Stimulated activated CD8-positive, alpha-beta memory T cell treated with anti-CD3 and anti-CD28 coated beads, Interleukin-7, amount 100 ng/mL, for 48 hours (primary cell): ENCODE results near the gene E2F4.

Experiments
- DNase-seq, 2 donors: peaks; one replicate each; pipeline ENCODE4 v3.0.0-alpha.2; 2020; ENCODE audit warnings: low read depth in 1 of 2; ENCODE audit errors: extremely low read depth in 1 of 2

Gene E2F4

DNA sequence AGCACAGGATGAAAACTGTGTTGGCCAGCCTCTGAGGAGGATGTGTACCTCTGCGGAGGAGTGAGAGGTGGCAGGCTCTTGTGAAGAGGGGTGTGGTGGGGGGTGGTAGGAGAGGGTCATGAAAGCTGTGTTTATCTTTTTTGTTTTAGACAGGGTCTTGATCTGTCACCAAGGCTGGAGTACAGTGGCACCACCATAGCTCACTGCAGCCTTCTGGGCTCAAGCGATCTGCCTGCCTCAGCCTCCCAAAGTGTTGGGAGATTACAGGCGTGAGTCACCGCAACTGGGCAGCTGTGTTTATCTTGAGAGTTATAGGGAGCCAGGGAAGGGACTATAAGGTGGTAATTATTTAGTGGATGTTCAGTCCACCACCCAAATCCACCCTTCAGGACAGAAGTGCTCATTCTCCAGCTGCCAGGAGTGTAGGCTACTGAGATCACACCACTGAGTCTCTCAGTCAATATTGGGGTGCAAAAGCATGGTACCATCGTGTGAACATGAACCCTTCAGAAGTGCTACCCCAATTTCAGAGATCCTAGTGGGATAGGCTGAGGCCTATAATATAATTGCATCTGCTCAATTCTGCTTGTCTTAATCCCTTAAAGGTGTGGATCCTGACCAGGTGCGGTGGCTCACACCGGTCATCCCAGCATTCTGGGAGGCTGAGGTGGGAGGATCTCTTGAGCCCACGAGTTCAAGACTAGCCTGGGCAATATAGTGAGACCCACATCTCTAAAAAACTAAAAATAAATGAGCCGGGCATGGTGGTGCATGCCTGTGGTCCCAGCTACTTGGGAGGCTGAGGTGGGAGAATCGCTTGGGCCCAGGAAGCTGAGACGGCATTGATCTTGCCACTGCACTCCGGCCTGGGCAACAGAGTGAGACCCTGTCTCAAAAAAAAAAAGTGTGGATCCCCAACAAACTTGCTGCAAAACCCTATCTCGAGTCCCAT is 1.2 kb upstream of the E2F4 start:
- no peak for DNase-seq

DNA sequence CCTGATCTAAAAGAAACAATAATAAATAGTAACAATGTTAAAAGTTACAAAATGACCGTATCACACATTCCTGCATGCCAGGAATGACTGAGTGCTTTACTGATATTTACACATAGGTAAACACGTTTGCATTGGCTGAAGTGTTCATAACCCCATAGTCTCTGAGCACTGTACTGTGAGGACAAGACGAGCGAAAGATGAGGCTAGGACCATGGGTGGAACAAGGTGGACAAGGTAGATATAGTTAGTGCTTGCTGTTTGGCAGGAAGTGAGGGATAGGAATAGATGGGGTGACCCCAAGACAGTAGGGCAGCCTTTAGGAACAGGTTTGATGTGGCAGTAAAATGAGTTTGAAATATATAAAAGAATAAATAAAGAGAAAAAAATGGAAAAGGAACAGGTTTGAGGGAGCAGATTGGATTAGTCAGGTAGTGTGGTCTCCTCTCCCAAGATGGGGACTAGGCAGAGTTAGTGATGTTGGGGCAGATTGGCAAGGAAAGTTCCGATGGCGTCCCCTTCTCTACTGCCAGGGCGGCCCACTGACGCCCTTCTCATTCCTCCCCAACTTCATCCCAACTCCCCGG is 452 bp upstream of the E2F4 start:
- DNase-seq, result no peak

DNA sequence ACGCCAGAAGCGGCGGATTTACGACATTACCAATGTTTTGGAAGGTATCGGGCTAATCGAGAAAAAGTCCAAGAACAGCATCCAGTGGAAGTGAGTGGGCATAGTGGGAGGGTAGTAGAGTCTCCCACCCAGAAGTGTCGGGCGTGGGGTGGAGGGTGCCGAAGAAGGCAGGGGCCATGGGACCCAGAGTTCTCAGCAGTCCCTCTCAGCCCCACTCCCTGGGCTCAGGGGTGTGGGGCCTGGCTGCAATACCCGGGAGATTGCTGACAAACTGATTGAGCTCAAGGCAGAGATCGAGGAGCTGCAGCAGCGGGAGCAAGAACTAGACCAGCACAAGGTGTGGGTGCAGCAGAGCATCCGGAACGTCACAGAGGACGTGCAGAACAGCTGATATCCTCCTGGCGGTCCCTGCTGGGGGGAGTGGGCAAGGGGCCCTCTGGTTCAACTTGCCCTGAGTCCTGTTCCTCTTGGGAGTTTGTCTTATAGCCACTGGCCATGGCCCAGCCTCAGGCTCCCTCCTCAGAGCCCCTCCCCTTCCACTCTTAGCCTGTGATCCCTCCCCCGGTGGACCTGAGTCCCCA is 916 bp downstream of the E2F4 start:
- no peak for DNase-seq

DNA sequence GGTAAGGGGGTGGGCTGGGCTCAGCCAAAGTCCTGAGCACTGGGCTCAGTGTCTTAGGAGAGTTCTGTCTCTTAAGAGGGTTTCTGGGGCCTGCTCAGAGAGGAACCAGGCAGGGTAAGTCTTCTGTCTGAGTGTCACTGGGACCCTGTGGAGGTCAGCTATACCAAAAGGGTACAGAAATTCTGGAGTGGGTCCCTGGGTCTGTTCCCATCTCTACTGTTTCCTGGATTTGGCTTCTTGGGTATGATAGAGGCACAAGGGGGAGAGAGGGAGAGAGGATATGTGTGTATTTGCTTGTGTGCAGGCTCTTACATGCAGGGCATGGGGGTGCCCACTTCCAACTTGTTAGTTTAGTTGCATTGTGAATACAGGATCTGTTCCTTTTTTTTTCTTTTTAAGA is 1.6 kb downstream of the E2F4 start:
- DNase-seq, result no peak

DNA sequence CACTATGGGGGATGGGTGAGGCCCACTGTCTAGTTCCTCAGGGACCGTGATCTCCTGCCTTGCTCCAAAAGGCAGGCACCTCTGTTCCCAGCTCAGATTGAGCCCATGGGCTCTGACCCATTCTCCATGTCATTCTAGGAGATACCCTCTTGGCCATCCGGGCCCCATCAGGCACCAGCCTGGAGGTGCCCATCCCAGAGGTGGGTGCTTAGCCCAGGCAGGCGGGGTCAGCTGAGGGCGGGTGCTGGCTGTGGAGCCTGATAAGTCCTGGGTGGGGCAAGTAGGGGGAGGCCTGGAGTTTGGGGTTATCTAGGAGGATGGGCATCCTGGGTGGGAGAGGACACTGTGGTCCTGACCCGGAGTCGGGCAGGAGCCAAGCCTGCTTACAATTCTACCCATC is 2.3 kb downstream of the E2F4 start:
- no peak for DNase-seq

DNA sequence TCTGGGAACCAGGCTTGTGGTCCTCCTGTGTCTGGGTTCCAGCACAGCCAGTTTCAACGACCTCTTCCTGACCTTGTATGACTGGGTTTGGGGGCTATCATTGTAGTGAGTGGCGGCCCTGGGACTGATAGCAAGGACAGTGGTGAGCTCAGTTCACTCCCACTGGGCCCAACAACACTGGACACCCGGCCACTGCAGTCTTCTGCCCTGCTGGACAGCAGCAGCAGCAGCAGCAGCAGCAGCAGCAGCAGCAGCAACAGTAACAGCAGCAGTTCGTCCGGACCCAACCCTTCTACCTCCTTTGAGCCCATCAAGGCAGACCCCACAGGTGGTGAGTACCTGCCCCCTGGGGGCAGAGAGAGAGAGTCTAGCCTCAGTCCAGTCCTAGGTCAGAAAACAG is 3.7 kb downstream of the E2F4 start:
- DNase-seq, result no peak

DNA sequence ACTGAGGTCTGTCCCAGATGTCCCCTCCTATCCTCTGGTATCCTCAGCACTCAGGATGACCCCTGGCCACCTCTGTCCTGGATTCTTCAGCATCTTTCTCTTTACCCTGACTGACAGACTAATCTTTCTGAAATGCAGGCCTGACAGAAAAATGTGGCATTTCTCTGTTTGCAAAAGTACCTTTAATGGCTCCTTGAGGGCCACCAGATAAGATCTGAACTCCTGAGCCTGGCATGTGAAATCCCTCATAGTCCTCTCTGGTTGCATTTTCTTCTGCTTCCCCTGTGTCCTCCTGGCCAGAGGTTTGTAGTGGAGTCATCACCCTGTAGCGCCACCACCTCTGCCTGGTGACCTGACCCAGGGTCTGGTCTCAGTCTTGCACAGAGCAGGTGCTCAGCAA is 4.9 kb downstream of the E2F4 start:
- DNase-seq, result no peak

DNA sequence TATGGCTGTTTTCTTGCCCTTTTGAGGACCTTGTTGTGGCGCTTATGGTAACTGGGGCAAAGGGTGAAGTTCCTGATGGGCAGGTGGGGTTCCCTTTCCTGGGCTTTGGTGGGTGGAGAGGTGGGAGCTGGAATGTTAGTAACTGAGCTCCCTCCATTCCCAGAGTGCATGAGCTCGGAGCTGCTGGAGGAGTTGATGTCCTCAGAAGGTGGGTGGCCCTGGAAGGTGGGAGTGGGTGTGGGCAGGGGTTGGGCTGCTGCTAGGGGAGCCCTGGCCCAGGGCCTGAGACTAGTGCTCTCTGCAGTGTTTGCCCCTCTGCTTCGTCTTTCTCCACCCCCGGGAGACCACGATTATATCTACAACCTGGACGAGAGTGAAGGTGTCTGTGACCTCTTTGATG is 5.7 kb downstream of the E2F4 start:
- DNase-seq, result no peak

DNA sequence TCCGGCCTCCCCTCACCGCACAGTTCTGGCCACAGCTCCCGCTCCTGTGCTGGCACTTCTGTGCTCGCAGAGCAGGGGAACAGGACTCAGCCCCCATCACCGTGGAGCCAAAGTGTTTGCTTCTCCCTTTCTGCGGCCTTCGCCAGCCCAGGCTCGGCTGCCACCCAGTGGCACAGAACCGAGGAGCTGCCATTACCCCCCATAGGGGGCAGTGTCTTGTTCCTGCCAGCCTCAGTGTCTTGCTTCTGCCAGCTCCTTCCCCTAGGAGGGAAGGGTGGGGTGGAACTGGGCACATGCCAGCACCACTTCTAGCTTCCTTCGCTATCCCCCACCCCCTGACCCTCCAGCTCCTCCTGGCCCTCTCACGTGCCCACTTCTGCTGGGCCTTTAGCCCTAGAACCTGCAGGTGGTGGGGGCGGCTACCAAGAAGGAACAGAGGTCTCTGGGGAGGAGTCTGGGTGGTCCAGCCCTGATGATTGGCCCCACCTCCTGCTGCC is 6.3 kb downstream of the E2F4 start:
- no peak for DNase-seq

DNA sequence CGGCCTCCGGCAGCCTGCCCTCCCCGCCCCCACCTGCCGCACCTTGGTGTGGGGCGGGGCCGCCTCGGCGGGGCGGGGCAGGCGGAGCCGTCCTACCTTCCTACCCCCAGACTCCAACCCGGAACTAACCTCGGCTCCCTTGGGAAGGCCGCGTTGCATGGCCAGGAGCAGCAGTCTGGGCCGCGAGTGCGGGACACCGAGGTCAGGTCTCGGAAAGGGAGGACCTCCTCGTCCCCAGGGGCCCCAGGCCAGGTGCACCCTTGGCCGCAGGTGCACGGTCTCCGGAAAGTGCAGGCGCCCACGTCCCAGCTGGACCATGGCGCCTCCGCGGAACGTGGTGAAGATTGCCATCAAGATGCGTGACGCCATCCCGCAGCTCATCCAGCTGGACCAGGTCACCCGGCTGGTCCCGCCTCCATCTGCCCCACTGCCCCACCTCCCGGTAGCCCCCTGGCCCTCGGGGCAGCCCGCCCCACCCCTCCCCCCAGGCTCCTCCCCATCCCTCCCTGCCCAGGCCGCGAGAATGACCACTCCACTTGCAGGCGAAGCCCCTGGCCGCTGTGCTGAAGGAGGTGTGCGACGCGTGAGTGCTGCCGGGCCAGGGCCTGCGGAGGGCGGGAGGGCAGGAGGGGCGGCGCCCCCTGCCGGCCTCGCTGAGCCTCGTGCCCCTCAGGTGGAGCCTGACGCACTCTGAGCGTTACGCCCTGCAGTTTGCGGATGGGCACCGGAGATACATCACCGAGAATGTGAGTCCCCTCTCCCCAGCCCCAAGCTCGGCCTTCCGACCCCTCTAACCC is 7.3 kb downstream of the E2F4 start, which contains the start of gene ELMO3:
Gene ELMO3 (plus strand): TSS at position 121 of the 797 bp plus-strand sequence. CDS start 196 bp downstream, at position 317.
- DNase-seq, result no peak

DNA sequence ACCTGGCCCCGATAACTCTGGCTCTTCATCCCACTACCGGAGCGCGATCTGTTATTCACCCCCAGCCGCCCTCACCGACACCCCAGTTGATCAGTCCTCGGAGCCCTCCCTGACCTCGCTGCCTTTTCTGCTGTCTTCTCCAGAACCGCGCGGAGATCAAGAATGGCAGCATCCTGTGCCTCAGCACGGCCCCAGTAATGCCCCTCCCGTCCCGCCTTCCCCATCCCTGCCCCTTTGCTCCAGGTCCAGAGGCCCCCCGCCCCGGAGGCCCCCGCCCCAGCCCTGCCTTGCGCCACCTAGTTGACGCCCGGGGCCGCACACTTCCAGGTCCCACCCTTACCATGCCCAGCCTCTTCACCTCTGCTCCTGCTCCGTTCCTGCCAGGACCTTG is 7.8 kb downstream of the E2F4 start:
- no peak for DNase-seq

DNA sequence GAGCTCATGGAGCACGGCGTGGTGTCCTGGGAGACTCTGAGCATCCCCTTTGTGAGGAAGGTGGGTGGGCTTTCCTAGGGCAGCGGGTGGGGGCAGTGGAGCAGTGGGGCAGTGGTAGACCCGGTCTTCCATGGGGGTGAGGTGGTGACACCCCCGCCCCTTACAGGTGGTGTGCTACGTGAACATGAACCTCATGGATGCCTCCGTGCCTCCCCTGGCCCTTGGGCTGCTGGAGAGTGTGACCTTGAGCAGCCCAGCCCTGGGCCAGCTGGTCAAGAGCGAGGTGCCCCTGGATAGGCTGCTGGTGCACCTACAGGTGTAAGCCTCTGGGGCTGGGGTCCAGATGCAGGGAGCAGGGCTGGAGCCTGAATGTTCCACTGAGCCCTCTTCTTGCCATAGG is 8.5 kb downstream of the E2F4 start:
- DNase-seq, result no peak

DNA sequence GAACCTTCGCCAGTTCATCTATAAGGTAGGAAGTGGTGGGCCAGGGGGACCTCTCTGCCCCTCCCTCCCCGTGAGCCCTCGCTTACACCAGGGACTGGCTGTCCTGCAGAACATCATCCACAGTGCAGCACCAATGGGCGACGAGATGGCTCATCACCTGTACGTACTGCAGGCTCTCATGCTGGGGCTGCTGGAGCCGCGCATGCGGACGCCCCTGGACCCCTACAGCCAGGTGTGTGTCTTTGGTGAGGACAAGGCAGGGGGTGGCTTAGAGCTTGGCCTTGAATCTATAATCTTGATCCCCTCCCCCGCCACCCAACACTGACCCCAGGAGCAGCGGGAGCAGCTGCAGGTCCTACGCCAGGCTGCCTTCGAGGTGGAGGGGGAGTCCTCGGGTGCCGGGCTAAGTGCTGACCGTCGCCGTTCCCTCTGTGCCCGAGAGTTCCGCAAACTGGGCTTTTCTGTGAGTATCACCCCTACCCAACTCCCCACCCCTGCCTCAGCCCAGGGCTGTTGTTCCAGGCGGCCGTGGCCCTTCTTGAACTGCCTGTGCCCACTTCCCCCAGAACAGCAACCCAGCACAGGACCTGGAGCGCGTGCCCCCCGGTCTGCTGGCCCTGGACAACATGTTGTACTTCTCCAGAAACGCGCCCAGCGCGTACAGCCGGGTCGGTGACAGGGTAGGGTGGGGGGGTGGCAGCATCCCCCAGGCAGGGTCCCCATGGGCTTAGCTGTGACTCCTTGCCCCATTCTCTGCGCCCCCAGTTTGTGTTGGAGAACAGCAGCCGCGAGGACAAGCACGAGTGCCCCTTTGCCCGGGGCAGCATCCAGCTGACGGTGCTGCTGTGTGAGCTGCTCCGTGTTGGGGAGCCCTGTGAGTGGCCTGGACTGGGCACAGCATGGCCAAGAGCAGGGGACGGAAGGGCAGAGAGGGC is 9.7 kb downstream of the E2F4 start:
- no peak for DNase-seq

DNA sequence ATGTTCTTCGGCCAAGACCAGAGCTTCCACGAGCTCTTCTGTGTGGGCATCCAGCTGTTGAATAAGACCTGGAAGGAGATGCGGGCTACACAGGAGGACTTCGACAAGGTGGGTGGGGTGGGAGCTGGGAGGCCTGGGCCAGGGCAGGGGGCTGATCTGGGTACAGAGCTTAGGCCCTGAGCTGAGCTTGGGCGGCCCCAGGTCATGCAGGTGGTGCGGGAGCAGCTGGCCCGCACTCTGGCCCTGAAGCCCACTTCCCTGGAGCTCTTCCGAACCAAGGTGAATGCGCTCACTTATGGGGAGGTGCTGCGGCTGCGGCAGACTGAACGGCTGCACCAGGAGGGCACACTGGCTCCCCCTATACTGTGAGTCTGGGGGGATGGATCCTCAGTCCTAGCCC is 10.5 kb downstream of the E2F4 start:
- DNase-seq, result no peak

DNA sequence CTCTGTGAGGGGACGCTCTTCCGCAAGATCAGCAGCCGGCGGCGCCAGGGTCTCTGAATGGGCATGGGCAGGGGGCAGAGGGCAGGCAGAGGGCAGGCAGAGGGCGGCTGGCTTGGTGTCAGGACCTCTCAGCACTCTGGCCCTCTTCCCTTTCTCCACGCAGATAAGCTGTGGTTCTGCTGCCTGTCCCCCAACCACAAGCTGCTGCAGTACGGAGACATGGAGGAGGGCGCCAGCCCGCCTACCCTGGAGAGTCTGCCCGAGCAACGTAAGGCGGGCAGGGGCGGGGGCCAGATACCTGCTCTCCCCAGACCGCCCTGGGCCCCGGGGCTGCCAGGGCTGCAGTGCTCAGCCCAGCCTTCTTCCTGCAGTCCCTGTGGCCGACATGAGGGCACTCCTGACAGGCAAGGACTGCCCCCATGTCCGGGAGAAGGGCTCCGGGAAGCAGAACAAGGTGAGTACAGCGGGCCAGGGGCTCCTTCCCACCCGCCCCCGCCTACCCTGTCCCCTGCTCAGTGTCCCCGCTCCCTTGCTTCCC is 11.1 kb downstream of the E2F4 start:
- DNase-seq, result no peak

DNA sequence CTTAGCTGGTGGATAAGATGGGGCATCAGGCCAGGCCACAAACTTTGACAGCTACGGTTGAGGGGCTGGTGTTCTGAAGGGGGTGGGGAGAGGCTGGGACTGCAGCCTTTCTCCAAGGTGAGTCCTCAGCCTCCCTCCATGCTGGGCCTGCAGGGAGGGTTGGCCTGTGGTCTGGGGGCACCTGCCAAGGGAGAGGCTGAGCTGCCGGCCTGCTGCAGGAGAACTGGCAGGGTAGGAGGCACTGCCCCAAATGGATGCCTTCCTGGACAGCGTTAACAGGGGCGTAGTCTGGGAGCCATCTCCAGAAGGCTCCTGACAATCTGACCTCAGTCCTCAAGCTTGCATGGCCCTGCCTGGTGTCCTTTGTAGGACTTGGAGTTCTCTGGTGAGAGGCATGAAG is 12.1 kb downstream of the E2F4 start:
- DNase-seq, result no peak

DNA sequence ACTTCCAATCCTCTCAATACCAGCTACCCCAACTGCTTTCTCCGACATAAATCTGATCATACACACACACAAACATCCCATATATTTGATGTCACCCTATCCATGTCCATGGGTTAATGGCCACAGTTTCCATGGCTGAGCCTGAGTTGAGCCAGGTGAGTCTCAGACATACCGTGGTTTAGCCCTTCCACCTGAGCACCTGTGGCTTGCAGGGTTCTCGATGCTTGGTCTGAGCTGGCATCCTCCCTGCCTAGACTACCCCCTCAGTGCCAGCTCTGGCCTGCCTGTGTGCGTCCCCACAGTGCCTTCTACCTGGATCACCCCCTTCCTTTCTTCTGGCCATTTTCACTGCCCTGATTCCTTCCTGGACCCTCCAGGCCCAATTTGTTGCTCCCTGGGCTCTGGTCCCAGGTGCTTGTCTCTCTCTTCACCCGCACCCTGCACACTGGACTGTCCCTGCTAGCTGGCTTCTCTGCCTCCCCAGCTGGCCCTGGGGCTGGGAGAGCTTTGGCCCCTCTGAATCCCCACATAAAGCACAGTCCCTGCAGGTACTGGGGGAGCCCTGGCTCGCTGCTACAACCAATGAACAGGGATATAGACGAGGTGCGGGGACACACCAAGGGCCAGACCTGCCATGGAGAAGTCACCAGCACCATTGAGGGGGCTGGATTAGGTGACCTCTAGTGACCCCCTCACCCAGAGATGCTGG is 14.3 kb downstream of the E2F4 start:
- no peak for DNase-seq

DNA sequence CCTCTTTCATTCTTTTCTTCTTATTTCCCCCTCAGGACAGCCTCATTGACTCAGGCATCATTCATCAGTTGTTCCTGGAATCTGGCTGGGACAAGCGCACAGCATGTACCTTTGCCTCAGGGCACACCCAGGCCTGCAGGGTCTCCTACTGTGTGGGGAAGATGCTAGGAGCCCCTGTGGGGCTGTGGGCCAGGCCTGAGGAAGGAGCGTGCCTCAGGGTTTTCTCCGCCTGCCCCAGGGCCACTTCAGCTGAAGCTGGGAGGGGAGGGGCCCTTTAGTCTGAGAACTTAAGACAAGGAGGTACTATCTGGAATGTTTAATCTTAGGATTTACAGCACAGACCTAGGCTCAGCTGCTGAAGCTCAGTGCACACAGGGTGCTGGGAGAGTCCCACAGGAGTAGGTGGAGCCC is 14.9 kb downstream of the E2F4 start:
- DNase-seq, result no peak
